GM23248 (cell line): ENCODE results near the gene CC2D2A.

ENCODE experiments used
- EZH2 ChIP-seq: fragments of 200-600 bp; sonication (generic); IDR thresholded peaks from 2 replicates; pipeline ENCODE4 v1.6.1; 2018; ENCODE audit warnings: antibody characterized with exemption, mild to moderate bottlenecking; ENCODE audit not compliant: insufficient read depth, poor library complexity, severe bottlenecking
- EZH2phosphoT487 ChIP-seq: fragments of 200-600 bp; sonication (generic); IDR thresholded peaks from 2 replicates; pipeline ENCODE4 v1.6.1; 2018; ENCODE audit warnings: antibody characterized with exemption, moderate library complexity, mild to moderate bottlenecking, low read depth; ENCODE audit not compliant: insufficient read depth

DNA sequence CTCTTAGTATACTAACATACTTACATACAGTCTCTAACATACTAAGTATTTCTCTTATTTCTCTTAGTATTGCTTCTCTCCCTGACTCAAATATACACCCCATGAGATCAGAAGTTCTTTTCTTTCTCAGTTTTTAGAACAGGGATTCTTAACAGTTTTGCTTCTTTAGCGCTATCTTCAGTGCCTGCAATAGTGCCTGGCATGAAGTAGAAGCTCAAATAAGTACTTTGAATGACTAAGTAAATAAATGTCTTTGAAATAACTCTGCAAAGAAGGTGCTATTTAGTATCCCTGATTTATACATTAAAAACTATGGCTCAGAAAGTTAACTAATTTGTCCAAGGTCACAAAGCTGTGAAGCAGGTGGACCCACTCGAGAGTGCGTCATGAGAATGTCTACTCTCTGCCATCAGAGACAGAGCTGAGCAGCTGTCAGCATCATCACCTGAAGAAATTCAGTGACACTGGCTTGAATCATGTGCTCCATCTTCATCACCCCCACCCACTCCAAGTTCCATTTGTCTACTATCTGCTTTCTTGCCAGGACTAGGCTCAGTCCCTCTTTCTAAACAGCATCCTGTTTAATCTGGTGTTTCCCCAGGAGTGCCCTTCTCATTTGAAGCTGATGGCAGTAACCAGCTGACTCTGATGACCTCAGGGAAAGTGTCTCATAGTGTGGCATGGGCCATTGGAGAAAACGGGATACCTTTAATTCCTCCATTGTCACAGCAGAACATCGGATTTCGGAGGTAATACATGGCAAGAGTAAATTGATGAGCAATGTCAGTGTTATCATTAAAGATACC, 83.1 kb downstream of the CC2D2A start:
- TF ChIP-seq EZH2phosphoT487, result no peak
- no peak for TF ChIP-seq EZH2
